Uterus (tissue), 4 donors: ENCODE data around the gene ZBTB18. TPM values are rescaled to one million over a fixed set of nuclear protein-coding genes. Genes with fewer than 3 reads are reported as not detected.

Experiments used
- small RNA-seq: library from RNA; depleted of rRNA; stranded (forward); fragments of <200 nt; gene quantifications from one replicate; pipeline ENCODE3, GENCODE V24; 2016
- total RNA-seq, 4 donors: library from RNA; depleted of rRNA in 3 of 4; stranded (reverse); fragments of >200 nt in 3 of 4; gene quantifications; one replicate each; pipeline versions ENCODE4 v1.1.0 to v1.2.4, GENCODE V29; 2014 to 2023
- donor health status: DM: yes; HTN: yes; CAD: no.

ZBTB18 gene
- total RNA-seq, 4 donors from 2014 or later = 5.3 to 16.7 (median 12.4) TPM

Small RNAs within 50 kb of the gene (small RNA-seq; reads per million reads assigned to genes)
- gene RN7SL148P = not detected

Other genes starting within 250 kb of the ZBTB18 start
- gene AKT3, start 201.0 kb upstream of the ZBTB18 start, total RNA-seq = 100 to 1,000 TPM in 2 of 4 donors, 10 to 100 TPM in 2; 39.2 to 227 (median 97.6) TPM